Suppressor macrophage treated with lipopolysaccharide for 4 hours (primary cell): ENCODE results near the gene USP11.

Experiments used
- DNase-seq: peaks from one replicate; pipeline ENCODE4 v3.0.0-alpha.2; 2020

The USP11 gene

GRCh38 chrX:47232803-47233332 lies at the start of gene USP11:
TSS of gene USP11 (plus strand) at chrX:47233009. CDS start at chrX:47233044, 35 bp downstream.
- DNase-seq = no peak

GRCh38 chrX:47184486-47184885 lies 48.3 kb upstream of the USP11 start:
- no peak for DNase-seq

- no peak for DNase-seq
These were observed 47.6 kb upstream of the USP11 start for GRCh38 chrX:47185241-47185640.

GRCh38 chrX:47186096-47186740 lies 46.6 kb upstream of the USP11 start:
- DNase-seq = no peak

- DNase-seq = no peak
These were observed 45.6 kb upstream of the USP11 start for GRCh38 chrX:47187106-47187677.

- DNase-seq = no peak
These were observed 42.9 kb upstream of the USP11 start for GRCh38 chrX:47189906-47190305.

- DNase-seq = peak; percentile 81
These were observed 42.2 kb upstream of the USP11 start for GRCh38 chrX:47190445-47191269.

- DNase-seq = peak; percentile 8
These were observed 41.5 kb upstream of the USP11 start for GRCh38 chrX:47191331-47191730.

GRCh38 chrX:47191806-47192401 lies 40.9 kb upstream of the USP11 start:
- no peak for DNase-seq

GRCh38 chrX:47193475-47194193 lies 39.2 kb upstream of the USP11 start, which contains the start of gene UBA1:
TSS of gene UBA1 (plus strand) at chrX:47193829. CDS start at chrX:47198803, 4,974 bp downstream.
- peak; percentile 94 for DNase-seq

GRCh38 chrX:47194194-47194787 lies 38.5 kb upstream of the USP11 start:
- DNase-seq = no peak

GRCh38 chrX:47196098-47196497 lies 36.7 kb upstream of the USP11 start:
- DNase-seq = no peak

- DNase-seq = no peak
These were observed 35.3 kb upstream of the USP11 start for GRCh38 chrX:47197526-47197925.

GRCh38 chrX:47198026-47198686 lies 34.7 kb upstream of the USP11 start:
- DNase-seq = no peak

GRCh38 chrX:47198687-47199080 lies 34.1 kb upstream of the USP11 start:
- DNase-seq = no peak

GRCh38 chrX:47199286-47199685 lies 33.5 kb upstream of the USP11 start:
- DNase-seq = no peak

GRCh38 chrX:47200385-47201150 lies 32.2 kb upstream of the USP11 start:
- DNase-seq = no peak

GRCh38 chrX:47201345-47201944 lies 31.4 kb upstream of the USP11 start:
- DNase-seq = no peak

GRCh38 chrX:47202316-47202715 lies 30.5 kb upstream of the USP11 start:
- DNase-seq = no peak

GRCh38 chrX:47202877-47203276 lies 29.9 kb upstream of the USP11 start:
- DNase-seq = no peak
